T follicular helper cell (primary cell): Measurements from ENCODE around the gene SPATA13.
A peak's percentile ranks its signal among the peaks of the same experiment; 100 is the strongest.

ENCODE experiments used
- DNase-seq: peaks from one replicate; pipeline ENCODE4 v3.0.0-alpha.2; 2020; ENCODE audit warnings: low read depth

The SPATA13 gene

DNA sequence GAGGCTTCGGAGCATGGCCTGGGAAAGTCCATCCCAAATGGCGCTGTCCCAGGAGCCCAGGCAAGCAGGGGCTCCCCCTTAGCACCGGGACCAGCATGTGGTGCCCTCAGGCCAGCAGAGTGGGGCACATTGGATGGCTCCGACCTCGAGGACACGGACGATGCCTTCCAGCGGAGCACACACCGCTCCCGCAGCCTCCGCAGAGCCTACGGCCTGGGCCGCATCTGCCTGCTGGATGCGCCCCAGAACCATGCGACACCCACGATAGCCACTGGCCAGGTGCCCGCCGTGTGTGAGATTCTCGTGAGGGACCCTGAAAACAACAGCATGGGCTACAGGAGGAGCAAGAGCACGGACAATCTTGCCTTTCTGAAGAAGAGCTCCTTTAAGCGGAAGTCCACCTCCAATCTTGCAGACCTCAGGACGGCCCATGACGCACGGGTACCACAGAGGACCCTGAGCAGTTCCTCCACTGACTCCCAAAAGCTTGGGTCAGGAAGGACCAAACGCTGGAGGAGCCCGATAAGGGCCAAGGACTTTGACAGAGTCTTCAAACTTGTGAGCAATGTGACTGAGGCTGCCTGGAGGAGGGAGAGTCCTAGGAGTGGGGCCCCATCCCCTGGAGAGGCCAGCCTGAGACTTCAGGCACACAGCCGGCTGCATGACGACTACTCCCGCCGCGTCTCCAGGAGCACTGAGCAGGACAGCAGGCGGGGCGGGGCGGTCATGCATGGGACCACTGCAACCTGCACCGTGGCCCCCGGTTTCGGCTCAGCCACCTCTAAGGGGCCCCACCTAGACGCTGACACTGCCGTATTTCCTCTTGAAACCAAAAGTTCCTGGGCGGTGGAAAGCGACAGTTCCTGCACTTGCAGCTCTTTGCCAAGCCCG, 63.1 kb downstream of the SPATA13 start:
- no peak for DNase-seq

DNA sequence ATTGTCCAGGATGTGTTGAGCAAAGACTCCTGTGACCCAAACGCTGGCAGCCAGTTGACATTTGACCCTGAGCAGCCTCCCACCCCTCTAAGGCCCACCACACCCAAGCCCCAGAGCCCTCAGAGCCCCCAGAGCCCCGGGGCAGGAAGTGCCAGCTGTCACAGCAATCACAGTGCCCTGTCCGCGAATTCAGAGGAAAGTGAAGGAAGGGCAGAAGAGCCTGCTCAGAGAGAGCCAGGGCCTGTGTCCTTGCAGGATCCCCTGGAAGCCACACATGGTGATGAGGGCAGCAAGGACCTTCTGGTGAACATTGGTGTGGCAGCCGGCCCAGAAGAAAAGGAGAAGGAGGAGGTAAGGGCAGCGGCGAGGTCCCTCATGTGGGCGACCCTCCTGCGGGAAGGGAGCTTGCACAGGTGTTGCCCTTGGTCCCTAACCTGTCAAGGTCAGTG, 63.7 kb downstream of the SPATA13 start:
- no peak for DNase-seq

DNA sequence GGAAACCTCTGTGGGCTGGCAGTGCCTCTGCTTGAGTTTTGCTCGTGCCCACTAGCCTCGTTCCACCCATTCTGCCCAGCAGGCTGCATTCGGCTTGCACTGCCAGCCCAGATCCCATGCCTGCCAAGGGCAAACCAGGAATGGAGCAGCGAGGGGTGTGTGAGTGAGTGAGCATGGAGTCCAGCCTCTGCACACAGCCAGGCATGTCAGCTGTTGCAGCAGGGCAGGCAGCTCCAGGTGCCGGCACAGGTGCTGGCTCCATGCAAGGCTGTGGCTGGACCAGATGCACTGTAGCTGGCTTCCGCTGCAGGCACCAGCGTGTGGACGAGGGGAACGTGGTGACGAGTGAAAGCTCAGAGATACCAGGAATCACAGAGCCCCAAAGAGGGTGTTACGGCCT, 64.5 kb downstream of the SPATA13 start:
- DNase-seq: no peak

DNA sequence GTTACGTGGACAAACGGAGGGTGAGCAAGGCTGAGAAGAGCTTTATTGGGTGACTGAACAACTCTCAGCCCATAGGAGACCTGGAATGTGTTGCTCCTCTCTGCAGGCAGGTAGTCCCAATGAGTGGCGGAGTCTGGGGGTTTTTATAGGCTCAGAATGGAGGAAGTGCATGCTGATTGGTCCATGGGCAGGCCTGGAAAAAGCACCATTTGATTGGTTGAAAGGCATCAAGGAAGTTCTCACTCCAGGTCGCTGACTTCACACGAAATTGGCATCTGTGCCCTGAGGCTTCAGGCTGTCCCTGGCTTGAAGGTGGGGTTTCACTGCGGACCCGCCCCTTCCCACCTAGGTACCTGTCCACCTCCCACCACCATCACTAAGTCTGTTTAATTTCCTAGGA, 65.4 kb downstream of the SPATA13 start:
- no peak for DNase-seq

DNA sequence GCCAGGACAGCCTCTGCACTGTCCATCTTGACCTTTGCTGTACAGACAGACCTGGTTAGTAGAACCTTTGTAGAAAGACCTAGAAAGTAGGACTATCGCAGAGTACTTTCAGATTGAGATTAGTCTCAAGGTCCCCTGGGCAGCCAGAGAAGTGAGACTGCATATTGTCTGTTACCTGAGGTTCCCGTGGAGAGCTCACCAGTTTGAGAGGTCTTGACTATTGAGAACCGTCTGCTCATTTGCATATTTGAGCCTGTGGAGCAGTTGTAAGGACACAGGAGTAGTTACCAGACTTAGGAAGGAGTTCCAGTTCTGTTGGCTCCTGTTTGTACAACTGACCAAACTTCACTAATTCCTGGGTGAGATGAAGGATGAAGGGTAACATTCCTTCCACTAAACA, 66.2 kb downstream of the SPATA13 start:
- DNase-seq: no peak

DNA sequence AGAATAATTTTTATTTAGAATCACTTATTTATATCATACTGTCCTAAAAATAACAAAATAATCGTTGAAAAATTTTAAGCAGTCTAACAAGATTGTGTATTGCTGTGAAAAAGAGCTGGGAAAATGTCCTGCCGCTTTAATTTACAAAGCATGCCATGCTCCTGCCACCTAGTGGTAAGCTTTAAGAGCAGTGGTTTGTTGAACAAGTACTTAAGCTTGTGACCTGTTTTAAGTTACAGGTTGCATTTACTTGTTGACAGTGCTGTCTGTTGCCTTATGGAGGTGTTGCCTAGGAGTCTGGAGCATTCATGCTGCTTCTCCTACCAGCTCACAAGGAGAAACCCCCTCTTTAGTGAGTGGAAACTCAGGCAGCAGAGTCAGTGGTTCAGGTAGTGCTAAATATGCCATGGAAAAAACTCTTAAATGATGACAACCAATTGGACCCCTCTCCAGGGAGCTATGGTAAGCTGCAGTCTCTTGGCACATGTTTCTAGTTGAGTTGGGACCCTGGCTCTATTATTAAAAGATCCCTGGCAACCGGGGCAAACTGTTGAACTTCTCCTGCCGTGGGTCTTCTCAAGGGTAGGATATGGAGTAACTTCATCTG, 68.4 kb downstream of the SPATA13 start:
- DNase-seq: peak; percentile 15

DNA sequence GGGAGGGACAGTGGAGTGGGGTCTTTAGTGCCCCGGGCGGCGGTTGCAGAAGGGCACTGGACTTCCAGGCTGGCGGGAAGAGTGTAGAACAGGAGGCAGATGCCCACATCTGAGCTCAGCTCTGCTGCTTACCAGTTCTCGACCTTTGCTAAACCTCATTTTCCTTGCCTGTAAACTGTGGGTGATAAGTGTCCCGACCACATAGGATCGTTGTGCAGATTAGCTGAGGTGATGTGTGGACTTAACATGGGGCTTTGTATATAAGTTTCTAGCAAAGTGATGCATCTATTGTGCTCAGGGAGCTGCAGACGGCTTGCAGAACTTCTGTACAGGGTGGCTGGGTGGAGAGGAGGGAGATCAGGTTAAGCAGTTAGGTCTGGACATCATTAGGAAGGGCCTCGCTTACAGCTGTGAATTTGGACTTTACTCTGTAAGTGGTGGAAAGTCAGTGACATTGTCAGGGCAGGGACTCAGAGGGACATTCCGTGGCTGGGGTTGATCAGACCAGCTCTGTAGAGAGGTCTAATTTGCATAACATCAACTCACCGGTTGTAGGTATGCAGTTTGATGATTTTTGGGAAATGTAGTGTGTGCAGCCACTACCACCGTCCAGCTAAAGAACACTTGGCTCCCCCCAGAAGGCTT, 70.0 kb downstream of the SPATA13 start:
- DNase-seq: no peak

DNA sequence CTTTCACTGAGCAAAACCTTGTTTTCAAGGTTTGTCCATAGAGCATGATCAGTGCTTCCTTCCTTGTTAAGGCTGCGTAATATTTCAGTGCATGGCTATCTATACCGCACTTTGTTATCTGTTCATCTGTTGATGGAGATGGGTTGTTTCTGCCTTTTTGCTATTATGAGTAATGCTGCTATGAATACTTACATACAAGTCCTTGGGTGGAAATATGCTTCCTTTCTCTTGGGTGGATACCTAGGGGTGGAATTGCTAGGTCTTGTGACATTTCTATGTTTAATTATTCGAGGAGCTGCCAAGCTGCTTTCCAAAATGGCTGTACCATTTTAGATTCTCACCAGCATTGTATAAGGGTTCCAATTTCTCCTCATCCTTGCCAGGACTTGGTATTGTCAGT, 70.9 kb downstream of the SPATA13 start:
- DNase-seq: no peak

DNA sequence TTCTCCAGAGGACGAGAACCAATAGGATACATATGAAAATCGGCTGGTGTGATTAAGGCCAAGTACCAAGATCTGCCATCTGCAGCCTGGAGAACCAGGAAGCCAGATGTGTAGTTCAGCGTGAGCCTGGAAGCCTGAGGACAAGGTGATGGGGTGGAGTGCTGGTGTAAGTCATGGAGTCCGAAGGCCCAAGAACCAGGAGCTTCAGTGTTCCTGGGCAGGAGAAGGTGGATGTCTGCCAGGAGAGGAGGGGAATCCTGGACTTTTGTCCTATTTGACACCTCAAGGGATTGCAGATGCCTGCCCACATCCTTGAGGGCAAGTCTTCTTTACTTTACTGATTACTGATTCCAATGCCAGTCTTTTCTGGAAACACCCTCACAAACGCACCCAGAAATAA, 71.5 kb downstream of the SPATA13 start:
- no peak for DNase-seq

DNA sequence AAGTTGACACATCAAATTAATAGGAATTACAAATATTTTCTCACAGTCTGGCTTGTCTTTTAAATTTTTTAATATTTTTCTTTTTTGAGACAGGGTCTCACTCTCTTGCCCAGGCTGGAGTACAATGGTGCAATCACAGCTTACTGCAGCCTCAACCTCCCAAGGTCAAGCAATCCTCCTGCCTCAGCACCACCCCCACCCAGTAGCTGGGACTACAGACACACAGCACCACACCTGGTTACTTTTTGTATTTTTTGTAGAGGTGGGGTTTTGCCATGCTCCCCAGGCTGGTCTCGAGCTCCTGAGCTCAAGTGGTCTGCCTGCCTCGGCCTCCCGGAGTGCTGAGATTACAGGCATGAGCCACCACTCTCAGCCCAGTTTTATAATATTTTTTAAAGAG, 72.0 kb downstream of the SPATA13 start:
- no peak for DNase-seq

DNA sequence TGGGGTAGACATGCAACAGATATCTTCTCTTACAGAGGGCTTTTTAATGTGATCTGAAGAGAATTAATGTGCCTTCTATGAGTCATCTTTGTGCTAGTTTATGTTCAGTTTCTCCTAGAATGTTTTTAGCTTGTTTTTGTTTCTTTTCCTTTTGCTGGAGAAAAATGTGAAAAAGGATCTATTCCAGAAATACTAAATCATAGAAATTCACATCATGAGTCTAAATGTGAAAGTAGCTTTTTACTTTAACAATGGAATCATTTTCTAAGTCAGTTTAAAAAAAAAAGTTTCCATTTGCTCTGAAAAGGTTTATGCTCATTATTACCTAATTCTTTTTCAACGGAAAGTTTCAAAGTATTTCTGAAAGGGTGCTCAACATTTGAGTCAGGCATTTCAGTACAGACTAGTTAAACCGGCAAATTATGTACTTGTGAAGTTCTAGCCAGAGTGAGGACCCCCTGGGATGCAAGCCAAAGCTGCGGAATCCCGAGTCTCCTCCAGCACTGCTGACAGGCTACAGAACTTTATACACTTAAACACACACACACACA, 72.9 kb downstream of the SPATA13 start:
- no peak for DNase-seq

DNA sequence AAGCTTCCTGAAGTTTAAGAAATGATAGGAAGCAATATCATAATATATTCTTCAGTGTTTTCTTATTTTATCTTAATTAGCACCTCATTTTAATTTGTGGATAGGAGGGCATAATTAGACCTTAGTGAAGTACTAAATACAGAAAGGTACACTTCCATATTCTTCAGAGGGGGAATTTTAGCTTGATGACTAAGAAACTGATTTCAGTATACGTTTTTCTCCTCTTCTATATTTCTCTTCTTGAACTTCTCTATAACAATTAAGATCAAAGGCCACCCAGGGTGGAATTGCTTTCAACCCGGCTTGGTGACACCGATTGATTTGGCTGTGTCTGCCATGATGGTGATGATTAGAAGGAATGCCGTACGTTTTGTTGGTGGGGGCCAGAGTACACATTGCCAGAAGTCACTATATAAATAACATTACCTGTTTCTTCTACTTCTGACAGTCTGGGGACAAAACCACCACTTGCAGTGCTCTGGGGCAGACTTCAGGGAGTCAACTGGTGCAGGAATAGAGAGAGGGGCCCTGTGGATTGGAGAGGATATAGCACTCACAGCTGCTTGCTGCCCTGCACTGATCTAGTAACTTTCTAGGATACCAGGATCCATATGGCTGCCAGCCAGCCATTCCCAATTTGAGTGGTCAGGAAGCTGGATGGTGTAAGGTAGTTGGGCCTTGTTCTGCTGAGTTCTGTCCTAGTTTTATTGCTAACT, 73.8 kb downstream of the SPATA13 start:
- no peak for DNase-seq

DNA sequence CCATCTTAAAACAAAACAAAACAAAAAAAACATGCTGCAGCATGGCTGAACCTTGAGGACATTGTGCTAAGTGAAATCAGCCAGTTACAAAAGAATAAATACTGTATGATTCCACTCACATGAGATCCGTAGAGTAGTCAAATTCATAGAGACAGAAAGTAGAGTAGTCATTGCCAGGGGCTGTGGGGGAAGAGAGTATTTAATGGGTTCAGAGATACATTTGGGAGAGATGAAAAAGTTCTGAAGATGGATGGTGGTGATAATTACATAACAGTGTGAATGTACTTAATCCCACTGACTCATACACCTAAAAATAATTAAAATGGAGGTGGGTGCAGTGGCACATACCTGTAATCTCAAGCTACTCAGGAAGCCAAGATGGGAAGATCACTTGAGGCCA, 76.8 kb downstream of the SPATA13 start:
- no peak for DNase-seq

DNA sequence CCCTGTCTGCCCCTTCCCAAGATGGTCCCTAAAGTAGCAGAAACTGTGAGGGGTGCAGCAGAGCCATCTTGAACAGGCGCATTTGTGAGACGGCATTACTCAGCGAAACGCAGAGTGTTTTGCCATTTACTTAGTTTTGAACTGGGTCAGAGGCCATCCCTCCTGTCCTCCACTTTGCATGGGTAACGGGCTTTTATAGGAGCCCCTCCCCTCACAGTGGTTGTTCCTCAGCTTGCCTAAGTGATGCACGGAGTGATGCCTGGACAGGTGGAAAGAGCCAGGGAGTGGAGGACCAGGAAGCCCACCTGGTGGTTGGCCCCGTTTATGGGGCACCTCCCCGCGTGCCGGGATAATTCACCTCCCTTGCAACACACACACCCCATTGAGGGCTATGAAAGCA, 80.8 kb downstream of the SPATA13 start:
- DNase-seq: no peak

DNA sequence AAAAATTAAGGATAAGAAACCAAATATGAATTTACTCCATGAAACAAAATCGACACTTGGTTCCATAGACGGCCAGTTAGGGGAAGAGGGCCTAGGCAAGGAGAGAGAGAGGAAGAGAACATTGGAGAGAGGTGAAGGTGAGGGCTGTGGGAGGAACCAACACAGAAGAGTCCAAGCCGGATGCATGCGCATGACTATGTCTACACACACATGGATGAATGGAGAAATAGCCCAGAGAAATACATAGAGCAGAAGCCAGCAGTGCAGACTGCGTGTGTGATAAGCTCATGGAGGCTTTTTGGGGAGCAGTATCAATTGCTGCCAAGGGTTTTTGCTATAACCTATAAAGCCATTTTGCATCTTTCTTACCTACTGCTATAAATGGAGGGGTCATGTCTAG, 81.6 kb downstream of the SPATA13 start:
- no peak for DNase-seq

DNA sequence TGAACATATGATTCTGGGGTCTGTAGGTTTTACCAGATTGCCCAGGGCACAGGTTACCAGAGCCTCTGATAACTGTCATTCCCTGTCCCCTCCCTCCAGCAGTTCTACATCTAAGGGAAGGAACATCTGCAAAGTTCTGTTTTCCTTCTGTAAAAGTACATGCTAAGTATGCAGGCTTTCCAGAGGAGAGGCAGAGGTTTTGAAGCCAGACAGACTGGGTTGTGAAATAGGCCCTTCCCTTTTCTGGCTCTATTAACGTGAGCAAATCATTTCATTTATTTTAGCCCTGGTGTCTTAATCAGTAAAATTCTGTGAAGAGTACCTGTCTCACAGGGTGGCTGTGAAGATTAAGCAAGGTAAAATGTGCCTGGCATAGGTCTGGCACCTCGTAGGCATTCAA, 82.8 kb downstream of the SPATA13 start:
- no peak for DNase-seq

DNA sequence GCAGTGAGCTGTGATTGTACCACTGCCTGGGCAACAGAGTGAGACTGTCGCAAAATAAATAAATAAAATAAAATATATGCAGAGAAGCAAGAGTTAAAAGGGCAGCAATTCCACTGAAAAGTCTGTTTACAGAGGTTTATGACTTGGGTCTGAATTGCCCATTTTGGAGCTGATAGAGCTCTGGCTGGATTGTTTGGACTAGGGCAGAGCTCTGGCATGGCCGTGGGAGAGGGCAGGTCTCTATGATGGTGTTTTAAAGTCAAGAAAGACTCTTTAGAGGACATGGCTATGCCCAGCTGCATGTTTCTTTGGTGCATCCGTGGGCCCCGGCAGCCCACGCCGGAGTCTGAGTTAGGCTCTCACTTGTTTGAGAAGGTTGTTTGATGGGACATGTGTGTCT, 84.3 kb downstream of the SPATA13 start:
- no peak for DNase-seq

DNA sequence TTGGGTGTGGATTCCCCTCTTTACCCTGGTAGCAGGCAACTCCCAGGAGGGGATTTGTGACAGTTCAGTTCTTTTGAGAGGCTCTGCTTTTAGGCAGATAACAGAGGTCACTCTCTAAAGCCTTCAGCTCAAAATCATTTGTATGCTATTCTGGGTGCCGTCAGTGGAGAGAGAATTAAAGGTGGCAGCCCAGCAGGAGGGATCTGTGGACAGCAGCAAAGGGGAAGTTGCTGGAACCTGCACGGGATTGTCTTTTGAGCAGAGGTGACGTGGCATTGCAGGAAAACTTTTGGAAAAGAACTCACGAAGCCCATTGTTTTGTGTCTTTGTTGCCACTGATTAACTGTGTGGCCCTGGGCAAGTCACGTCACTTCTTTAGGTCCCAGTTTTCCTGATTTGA, 86.5 kb downstream of the SPATA13 start:
- DNase-seq: no peak

DNA sequence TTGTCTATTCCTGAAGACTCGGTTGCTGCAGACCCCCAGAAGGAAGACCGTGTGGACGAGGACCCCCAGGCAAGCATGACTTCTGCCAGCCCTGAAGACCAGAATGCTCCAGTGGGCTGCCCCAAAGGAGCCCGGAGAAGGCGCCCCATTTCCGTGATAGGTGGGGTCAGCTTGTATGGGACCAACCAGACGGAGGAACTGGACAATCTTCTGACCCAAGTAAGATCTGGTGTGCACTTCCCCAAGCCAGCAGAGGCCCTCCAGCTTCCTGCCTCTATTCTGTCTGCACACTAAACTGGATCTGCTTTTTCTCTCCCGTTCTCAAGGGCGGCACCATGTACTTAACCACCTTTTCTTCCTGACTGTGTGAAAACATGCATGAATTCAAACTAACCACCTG, 89.1 kb downstream of the SPATA13 start:
- DNase-seq: no peak

DNA sequence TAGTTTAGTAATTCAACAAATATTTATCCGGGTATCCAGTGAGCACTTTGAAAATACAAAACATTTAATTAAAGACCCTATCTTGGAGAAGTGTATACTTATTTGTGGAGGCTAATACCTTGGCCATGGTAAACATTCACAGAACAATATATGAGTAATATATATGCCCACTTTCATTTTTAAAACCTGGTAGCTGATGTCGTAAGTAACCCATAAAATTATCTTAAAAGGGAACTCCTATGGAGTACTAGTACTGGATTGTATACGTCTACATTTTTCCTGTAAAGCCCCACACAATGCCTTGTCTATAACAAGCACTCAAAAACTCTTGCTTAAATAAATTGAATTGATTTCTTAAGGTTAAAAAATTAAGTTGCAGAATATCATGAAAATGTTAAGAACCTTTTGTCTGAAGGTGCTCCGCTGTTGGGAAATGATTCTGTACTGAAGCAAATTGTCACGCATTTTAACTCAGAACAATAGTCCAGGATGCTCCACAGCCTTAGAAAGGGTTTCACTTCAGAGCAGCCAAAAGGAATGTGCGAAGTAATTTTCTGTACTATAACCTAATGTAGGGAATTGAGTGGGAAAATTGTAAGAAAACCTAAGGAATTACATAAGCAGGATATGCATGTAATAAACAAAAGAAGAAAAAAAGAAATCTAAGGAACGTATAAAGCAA, 90.0 kb downstream of the SPATA13 start:
- DNase-seq: no peak

DNA sequence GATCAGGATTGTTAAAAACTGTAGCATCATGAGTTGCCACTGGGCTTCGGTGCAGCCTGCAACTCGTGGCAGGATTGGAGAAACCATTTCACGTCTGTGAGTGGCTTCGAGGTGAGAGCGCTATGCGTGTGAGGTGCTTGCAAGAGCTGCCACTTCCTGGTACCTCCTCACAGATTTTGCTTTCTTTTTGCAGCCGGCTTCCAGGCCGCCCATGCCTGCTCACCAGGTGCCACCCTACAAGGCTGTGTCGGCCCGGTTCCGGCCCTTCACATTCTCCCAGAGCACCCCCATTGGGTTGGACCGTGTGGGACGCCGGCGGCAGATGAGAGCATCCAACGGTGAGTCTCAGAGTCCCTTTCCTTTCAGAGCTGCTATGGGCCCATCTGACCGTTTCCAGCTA, 91.0 kb downstream of the SPATA13 start:
- peak; percentile 82 for DNase-seq

DNA sequence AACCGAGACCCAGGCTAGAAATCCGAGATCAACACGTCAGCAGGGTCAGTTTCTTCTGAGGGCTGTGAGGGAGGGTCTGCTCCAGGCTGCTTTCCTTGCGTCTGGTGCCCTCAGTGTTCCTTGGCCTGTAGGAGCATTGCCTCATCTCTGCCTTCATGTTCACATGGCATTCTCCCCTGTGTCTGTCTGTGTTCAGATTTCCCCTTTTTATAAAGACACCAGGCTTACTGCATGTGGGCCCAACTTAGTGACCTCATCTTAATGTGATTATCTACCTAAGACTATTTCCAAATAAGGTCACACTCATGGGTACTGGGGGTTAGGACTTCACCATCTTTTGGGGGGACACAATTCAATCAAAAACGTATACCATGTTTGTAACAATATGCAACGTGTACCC, 91.6 kb downstream of the SPATA13 start:
- DNase-seq: no peak
